Cardiac fibroblast (primary cell): ENCODE data around the gene RTF2.

Experiments
- DNase-seq, 2 donors: peaks; one replicate each; pipeline versions ENCODE4 v3.0.0 to v3.0.0-alpha.2; 2010; ENCODE audit warnings: low read depth in 2 of 2
- H3K4me3 ChIP-seq, 2 donors: replicated peaks in 1 of 2; 1 replicate in 1 of 2; 2 replicates in 1 of 2; pipeline ENCODE4 v1.5.1; 2011; ENCODE audit warnings: low read depth in 2 of 2, low read length in 2 of 2, mild to moderate bottlenecking in 2 of 2, moderate library complexity in 1 of 2
- TF ChIP-seq, protein P1 (sequence below): IDR thresholded peaks from one replicate; pipeline ENCODE4 v1.5.1; 2011; ENCODE audit warnings: low read depth, mild to moderate bottlenecking, low read length, inconsistent platforms

Gene RTF2

GRCh38 chr20:56468316-56469076, at the start of gene RTF2:
Gene RTF2, plus strand, starts transcription at chr20:56468627. Its CDS starts 71 bp downstream, at chr20:56468698.
- TF ChIP-seq, protein P1, sequence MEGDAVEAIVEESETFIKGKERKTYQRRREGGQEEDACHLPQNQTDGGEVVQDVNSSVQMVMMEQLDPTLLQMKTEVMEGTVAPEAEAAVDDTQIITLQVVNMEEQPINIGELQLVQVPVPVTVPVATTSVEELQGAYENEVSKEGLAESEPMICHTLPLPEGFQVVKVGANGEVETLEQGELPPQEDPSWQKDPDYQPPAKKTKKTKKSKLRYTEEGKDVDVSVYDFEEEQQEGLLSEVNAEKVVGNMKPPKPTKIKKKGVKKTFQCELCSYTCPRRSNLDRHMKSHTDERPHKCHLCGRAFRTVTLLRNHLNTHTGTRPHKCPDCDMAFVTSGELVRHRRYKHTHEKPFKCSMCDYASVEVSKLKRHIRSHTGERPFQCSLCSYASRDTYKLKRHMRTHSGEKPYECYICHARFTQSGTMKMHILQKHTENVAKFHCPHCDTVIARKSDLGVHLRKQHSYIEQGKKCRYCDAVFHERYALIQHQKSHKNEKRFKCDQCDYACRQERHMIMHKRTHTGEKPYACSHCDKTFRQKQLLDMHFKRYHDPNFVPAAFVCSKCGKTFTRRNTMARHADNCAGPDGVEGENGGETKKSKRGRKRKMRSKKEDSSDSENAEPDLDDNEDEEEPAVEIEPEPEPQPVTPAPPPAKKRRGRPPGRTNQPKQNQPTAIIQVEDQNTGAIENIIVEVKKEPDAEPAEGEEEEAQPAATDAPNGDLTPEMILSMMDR = no peak
- DNase-seq = peak; percentile 95 to 98
- peak within 1 kb of the TSS; percentile 77 to 94 for H3K4me3 ChIP-seq

GRCh38 chr20:56420028-56420427, 48.4 kb upstream of the RTF2 start:
- H3K4me3 ChIP-seq = no peak overlapping the region
- TF ChIP-seq, protein P1 = no peak
- DNase-seq = no peak

DNA sequence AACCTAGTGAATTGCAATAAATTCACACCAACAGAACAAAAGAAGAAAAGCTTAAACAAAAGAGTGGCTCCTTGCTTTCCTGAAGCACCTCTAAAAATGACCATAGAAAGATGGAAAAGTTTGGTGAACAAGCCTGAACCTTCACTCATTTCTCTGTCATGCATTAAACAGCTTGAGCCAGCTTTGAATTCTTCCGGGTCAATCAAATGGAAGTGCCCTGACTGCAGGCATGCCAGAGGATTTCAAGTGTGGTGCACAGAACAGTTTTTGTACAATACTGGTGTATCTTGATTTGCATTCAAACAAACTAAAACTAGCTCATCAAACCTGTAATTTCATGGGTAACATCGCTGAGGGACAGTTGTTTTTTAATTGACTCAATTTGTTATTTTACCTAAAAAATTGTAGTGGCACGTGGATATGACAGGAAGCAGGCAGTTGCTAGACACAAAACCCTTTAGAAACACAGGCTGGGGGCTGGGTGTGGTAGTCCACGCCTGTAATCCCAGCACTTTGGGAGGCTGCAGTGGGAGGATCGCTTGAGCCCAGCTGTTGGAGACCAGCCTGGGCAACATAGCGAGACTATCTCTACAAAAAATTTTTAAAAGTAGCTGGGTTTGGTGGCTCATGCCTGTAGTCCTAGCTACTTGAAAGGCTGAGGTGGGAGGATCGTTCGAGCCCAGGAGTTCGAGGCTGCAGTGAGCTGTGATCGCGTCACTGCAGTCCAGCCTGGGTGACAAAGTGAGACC, 47.3 kb upstream of the RTF2 start:
- DNase-seq = no peak
- H3K4me3 ChIP-seq = no peak overlapping the region
- TF ChIP-seq, protein P1 = no peak

DNA sequence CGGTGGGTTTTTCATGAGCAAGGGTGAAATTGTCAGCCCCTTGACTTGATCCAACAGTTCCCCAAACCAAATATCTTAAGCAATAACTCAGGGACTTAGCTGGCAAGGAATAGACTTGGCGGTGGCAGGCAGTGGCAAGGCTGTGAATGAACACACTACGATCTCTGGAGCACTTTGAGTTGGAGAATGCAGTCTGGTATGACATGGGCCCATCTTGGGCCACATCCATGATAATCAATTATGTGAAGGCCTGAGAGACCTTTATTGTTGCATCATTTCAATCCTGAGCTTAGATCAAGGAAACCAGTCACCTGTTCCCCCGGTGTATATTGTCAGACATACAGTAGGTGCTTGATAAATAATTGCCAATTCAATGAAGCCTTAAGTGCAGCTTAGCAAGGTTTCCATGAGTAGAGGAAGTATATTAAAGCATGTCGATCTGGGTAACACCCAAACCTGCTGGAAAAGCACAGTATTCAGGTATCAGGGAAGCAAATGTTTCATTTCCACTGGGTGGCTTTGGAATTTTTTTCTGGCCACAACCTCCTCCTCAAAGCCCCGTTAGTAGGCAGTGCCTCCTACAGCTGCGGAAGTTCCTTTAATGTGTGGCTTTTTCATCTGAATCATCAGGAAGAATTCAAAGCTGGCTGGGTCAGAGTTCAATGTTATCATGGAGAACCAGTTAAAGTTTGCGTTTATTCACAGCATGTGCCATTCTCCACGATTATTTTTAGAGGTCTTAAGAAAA, 46.2 kb upstream of the RTF2 start:
- peak; percentile 76 for DNase-seq
- TF ChIP-seq, protein P1 = no peak

GRCh38 chr20:56422824-56423189, 45.6 kb upstream of the RTF2 start:
- TF ChIP-seq, protein P1 = no peak
- peak in 1 of 2 donors; percentile 51 for DNase-seq
- no peak overlapping the region for H3K4me3 ChIP-seq

More for the DNA sequence above, 46.2 kb upstream of the RTF2 start:
- no peak overlapping the region for H3K4me3 ChIP-seq

- no peak for DNase-seq
- TF ChIP-seq, protein P1 = no peak
- no peak overlapping the region for H3K4me3 ChIP-seq
These were observed 45.2 kb upstream of the RTF2 start for GRCh38 chr20:56423211-56423610.
